Measurements from ENCODE around the gene IGFL3. TPM values are rescaled to one million over a fixed set of nuclear protein-coding genes. Genes with fewer than 3 reads are reported as not detected.

The IGFL3 gene
- total and polyA plus RNA-seq, 8 donors: not detected

DNA sequence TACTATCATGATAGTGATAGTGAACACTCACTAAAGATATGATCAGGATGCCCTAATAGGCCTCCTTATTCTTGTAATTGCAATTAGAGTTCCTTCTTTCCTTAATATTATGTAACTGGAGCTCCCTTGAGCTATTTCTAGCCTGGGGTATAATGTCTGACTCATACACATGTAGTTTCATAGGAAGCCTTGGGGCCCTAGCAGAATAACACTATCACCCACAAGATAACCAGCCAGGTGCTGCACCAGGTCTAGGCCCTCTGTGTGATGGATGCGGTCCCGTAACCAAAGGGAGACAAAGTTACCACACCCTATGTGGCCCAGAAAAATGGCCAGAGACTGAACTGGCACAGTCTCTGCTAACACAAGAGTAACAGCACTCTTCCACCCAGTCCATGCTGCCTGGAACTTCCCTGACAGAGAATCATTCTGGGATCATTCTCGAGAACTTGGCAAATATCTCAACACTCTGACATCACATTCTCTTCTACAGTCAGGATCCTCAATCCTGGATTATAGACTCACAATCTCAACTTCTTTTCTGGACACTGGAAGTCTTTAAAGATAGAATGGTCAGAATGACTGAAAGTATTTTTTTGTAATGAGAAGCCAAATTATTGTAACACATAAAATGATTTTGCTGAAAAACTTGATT lies 51.1 kb downstream of the IGFL3 start:
- intact Hi-C loops (cut with DNase I): no loop called here
- no peak for DNase-seq
- Histone ChIP-seq H3K9me3 (no peaks in the 10 kb centered on the region), H3K4me3 (no peak overlapping the region), H3K27me3 (peaks cover 41 to 87% of the 10 kb centered on the region in 2 donors), H3K27ac (no peak overlapping the region), H3K4me1 (peaks cover 0 to 14% of the 10 kb centered on the region in 2 donors), H3K36me3 (no peaks in the 10 kb centered on the region)
- TF ChIP-seq, protein P1, sequence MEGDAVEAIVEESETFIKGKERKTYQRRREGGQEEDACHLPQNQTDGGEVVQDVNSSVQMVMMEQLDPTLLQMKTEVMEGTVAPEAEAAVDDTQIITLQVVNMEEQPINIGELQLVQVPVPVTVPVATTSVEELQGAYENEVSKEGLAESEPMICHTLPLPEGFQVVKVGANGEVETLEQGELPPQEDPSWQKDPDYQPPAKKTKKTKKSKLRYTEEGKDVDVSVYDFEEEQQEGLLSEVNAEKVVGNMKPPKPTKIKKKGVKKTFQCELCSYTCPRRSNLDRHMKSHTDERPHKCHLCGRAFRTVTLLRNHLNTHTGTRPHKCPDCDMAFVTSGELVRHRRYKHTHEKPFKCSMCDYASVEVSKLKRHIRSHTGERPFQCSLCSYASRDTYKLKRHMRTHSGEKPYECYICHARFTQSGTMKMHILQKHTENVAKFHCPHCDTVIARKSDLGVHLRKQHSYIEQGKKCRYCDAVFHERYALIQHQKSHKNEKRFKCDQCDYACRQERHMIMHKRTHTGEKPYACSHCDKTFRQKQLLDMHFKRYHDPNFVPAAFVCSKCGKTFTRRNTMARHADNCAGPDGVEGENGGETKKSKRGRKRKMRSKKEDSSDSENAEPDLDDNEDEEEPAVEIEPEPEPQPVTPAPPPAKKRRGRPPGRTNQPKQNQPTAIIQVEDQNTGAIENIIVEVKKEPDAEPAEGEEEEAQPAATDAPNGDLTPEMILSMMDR (IDR thresholded peaks at IDR 0.05): no peak
- ATAC-seq: no peak

Other genes with a start within 250 kb of the IGFL3 start
- gene IRF2BP1, start 238.5 kb downstream of the IGFL3 start, total RNA-seq: 10 to 100 TPM; 18.0 to 20.3 TPM
- gene IRF2BP1, start 238.5 kb downstream of the IGFL3 start, polyA plus RNA-seq (ENCODE audit: insufficient read length in 6 of 6): 10 to 100 TPM; 13.7 to 24.7 (median 19.5) TPM
- 1 to 10 TPM; 7.2 to 8.7 TPM for gene MYPOP, start 222.1 kb downstream of the IGFL3 start, total RNA-seq
- gene MYPOP, start 222.1 kb downstream of the IGFL3 start, polyA plus RNA-seq (ENCODE audit: insufficient read length in 6 of 6): 1 to 10 TPM; 3.6 to 6.9 (median 4.8) TPM
- gene NANOS2, start 209.9 kb downstream of the IGFL3 start, total RNA-seq: not detected
- not detected for gene NANOS2, start 209.9 kb downstream of the IGFL3 start, polyA plus RNA-seq (ENCODE audit: insufficient read length in 6 of 6)
- 10 to 100 TPM in 1 of 2 donors, 1 to 10 TPM in 1; 6.4 to 12.6 TPM for gene NOVA2, start 150.8 kb downstream of the IGFL3 start, total RNA-seq
- 10 to 100 TPM in 4 of 6 donors, 1 to 10 TPM in 2; 7.1 to 13.9 (median 11.5) TPM for gene NOVA2, start 150.8 kb downstream of the IGFL3 start, polyA plus RNA-seq (ENCODE audit: insufficient read length in 6 of 6)
- gene CCDC61, start 129.2 kb downstream of the IGFL3 start, total RNA-seq: 10 to 100 TPM; 15.9 to 17.3 TPM
- gene CCDC61, start 129.2 kb downstream of the IGFL3 start, polyA plus RNA-seq (ENCODE audit: insufficient read length in 6 of 6): 10 to 100 TPM; 12.1 to 15.9 (median 14.3) TPM
- gene PGLYRP1, start 101.6 kb downstream of the IGFL3 start, total RNA-seq: 1 to 10 TPM in 1 of 2 donors, under 1 TPM in 1; 0.38 to 6.3 TPM
- 1 to 10 TPM in 2 of 6 donors, under 1 TPM in 4; 0.31 to 2.0 (median 0.89) TPM for gene PGLYRP1, start 101.6 kb downstream of the IGFL3 start, polyA plus RNA-seq (ENCODE audit: insufficient read length in 6 of 6)
- not detected for gene IGFL4, start 83.7 kb downstream of the IGFL3 start, total RNA-seq
- 1 to 10 TPM in 3 of 6 donors, under 1 TPM in 3; 0.48 to 1.2 (median 1.0) TPM for gene IGFL4, start 83.7 kb downstream of the IGFL3 start, polyA plus RNA-seq (ENCODE audit: insufficient read length in 6 of 6)
- 1 to 10 TPM in 1 of 2 donors, not detected in 1; 1.8 TPM for gene IGFL2, start 23.6 kb upstream of the IGFL3 start, total RNA-seq
- 1 to 10 TPM in 4 of 6 donors, under 1 TPM in 2; 0.28 to 1.4 (median 1.2) TPM for gene IGFL2, start 23.6 kb upstream of the IGFL3 start, polyA plus RNA-seq (ENCODE audit: insufficient read length in 6 of 6)
- gene IGFL1, start 105.1 kb upstream of the IGFL3 start, total RNA-seq: under 1 TPM in 1 of 2 donors, not detected in 1; 0.35 TPM
- not detected for gene IGFL1, start 105.1 kb upstream of the IGFL3 start, polyA plus RNA-seq (ENCODE audit: insufficient read length in 6 of 6)
- 10 to 100 TPM; 15.9 to 30.1 TPM for gene HIF3A, start 172.4 kb upstream of the IGFL3 start, total RNA-seq
- gene HIF3A, start 172.4 kb upstream of the IGFL3 start, polyA plus RNA-seq (ENCODE audit: insufficient read length in 6 of 6): 100 to 1,000 TPM; 141 to 218 (median 198) TPM
- 10 to 100 TPM; 52.6 to 55.7 TPM for gene PPP5C, start 222.4 kb upstream of the IGFL3 start, total RNA-seq
- 100 to 1,000 TPM in 2 of 6 donors, 10 to 100 TPM in 4; 97.2 to 114 (median 99.2) TPM for gene PPP5C, start 222.4 kb upstream of the IGFL3 start, polyA plus RNA-seq (ENCODE audit: insufficient read length in 6 of 6)